Measurements from ENCODE around the gene GCSAML.

The GCSAML gene

GRCh38 chr1:247574664-247575063 is 25.7 kb downstream of the GCSAML start:
- DNase-seq (ENCODE audit: low read depth), result no peak

GRCh38 chr1:247576514-247576913 is 27.6 kb downstream of the GCSAML start:
- DNase-seq (ENCODE audit: low read depth), result no peak

DNA sequence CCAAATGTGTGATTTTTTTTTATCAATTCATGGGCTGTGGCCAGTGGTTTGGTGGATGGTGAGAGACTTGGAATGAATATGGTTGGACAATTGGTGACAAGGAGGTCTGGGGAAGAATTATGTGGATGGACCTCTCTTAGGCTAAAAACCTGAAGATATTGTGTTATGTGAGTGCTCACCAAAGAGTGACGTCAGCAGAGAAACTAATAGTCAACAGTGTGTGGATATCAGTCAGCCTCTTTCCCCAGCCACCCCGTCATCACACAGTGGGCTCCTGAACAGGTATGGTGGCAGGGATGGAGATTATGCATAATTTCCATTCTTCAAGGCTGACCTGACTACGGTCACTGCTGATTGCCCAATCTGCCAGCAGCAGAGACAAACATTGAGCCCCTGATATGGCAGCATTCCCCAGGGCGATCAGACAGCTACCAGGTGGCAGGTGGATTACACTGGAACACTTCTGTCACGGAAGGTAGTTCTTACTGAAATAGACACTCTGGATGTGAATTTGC is 30.1 kb downstream of the GCSAML start:
- no peak for DNase-seq (ENCODE audit: low read depth)

GRCh38 chr1:247588060-247588459 is 39.1 kb downstream of the GCSAML start, which contains the start of gene OR2G2:
Gene OR2G2, plus strand, starts transcription at chr1:247588360. Its CDS starts 0 bp downstream, at chr1:247588360.
- no peak for DNase-seq (ENCODE audit: low read depth)

- DNase-seq (ENCODE audit: low read depth), result no peak
Observed at GRCh38 chr1:247605286-247605685, 56.4 kb downstream of the GCSAML start, which contains the start of gene OR2G3. Gene OR2G3, plus strand, starts transcription at chr1:247605586. Its CDS starts 0 bp downstream, at chr1:247605586.

DNA sequence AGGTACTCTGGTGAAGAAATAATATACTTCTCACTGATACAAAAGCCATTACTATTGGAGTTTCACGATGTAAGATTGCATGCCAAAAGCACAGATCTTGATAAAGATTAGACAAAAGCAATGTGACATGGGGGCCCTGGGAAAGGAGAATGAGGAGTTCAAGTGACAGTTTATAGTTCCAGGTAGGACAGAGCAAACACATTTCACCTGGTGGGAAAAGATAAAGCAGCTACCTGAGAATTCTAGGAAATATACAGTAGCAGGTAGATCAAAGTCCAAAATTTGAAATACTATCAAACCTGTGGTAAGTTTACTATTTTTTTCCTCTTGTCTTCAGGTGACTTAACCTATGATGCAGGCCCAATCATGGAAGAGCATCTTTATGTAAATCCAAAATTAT is 64.5 kb downstream of the GCSAML start:
- DNase-seq (ENCODE audit: low read depth), result no peak

- no peak for DNase-seq (ENCODE audit: low read depth)
Observed at GRCh38 chr1:247614625-247615024, 65.7 kb downstream of the GCSAML start.

All from stimulated activated CD8-positive, alpha-beta memory T cell treated with anti-CD3 and anti-CD28 coated beads, Interleukin-15, amount 100 ng/mL, for 24 hours (primary cell).